ENCODE results near the gene NCDN. TPM values are rescaled to one million over a fixed set of nuclear protein-coding genes. Genes with fewer than 3 reads are reported as not detected.

Gene NCDN
- total RNA-seq, 2 experiments from 2014 or later: 22.2 to 30.1 TPM

- CTCF ChIA-PET (ENCODE audit: unreplicated experiment): no interaction called here
- H4K20me1 ChIP-seq (ENCODE audit: insufficient read depth, low read length): no peaks in the 10 kb centered on the region
- H3K9me2 ChIP-seq (ENCODE audit: insufficient read depth, low read length): no peaks in the 10 kb centered on the region
- BruUV-seq (replicated peaks): no TSS peak
- intact Hi-C loops (cut with micrococcal nuclease; ENCODE audit: unreplicated experiment): no loop called here
- TF ChIP-seq CTCF (conservative IDR thresholded peaks at IDR 0.05; ENCODE audit: low read length) (no peak), EZH2phosphoT487 (IDR thresholded peaks at IDR 0.05; ENCODE audit: borderline replicate concordance, low read depth, low read length) (no peak)
- peak within 1 kb of the TSS; percentile 18; the same call in 1 of the 2 replicates for H3K4me2 ChIP-seq (ENCODE audit: low read length)
- H2AFZ ChIP-seq (ENCODE audit: low read length): no peak within 1 kb of the TSS
- H3K27ac ChIP-seq (ENCODE audit: low read depth, low read length, poor library complexity, severe bottlenecking): no peak within 1 kb of the TSS
- H3K79me2 ChIP-seq (ENCODE audit: insufficient read depth, low read depth, low read length): no peaks in the 10 kb centered on the region
- H3K9me3 ChIP-seq (ENCODE audit: low read length): no peaks in the 10 kb centered on the region
- POLR2A ChIA-PET: no interaction called here
- H3K36me3 ChIP-seq (ENCODE audit: insufficient read depth, low read length): no peaks in the 10 kb centered on the region
- peaks cover 15% of the 10 kb centered on the region for H3K4me1 ChIP-seq (ENCODE audit: insufficient read depth, low read length, poor library complexity, severe bottlenecking)
- no peak for DNase-seq (ENCODE audit: low spot score)
- no peak within 1 kb of the TSS for H3K4me3 ChIP-seq (ENCODE audit: low read depth, low read length, poor library complexity, severe bottlenecking)
Observed at GRCh38 chr1:35573198-35574124, 15.9 kb downstream of the NCDN start, which contains the start of gene TFAP2E. TSS of gene TFAP2E (plus strand) at chr1:35573314. CDS start at chr1:35573578, 264 bp downstream.

- intact Hi-C loops (cut with micrococcal nuclease; ENCODE audit: unreplicated experiment): no loop called here
- POLR2A ChIA-PET: no interaction called here
- Histone ChIP-seq H3K9me2 (ENCODE audit: insufficient read depth, low read length) (no peaks in the 10 kb centered on the region), H3K79me2 (ENCODE audit: insufficient read depth, low read depth, low read length) (no peaks in the 10 kb centered on the region), H3K9me3 (ENCODE audit: low read length) (no peaks in the 10 kb centered on the region), H3K4me1 (ENCODE audit: insufficient read depth, low read length, poor library complexity, severe bottlenecking) (peaks cover 18% of the 10 kb centered on the region), H4K20me1 (ENCODE audit: insufficient read depth, low read length) (no peaks in the 10 kb centered on the region), H3K27ac (ENCODE audit: low read depth, low read length, poor library complexity, severe bottlenecking) (no peak overlapping the region), H3K36me3 (ENCODE audit: insufficient read depth, low read length) (no peaks in the 10 kb centered on the region), H3K4me3 (ENCODE audit: low read depth, low read length, poor library complexity, severe bottlenecking) (no peak overlapping the region), H3K4me2 (ENCODE audit: low read length) (no peak overlapping the region), H2AFZ (ENCODE audit: low read length) (no peak overlapping the region)
- CTCF ChIA-PET (ENCODE audit: unreplicated experiment): no interaction called here
- DNase-seq (ENCODE audit: low spot score): no peak
- TF ChIP-seq CTCF (conservative IDR thresholded peaks at IDR 0.05; ENCODE audit: low read length) (no peak), EZH2phosphoT487 (IDR thresholded peaks at IDR 0.05; ENCODE audit: borderline replicate concordance, low read depth, low read length) (no peak)
- BruUV-seq (replicated peaks): no TSS peak
Observed at GRCh38 chr1:35574125-35574654, 16.6 kb downstream of the NCDN start.

Measured in OCI-LY7 (cell line).